GM21786 (cell line): ENCODE measurements around the gene TSSK2.
"Not testable (repeated sequence)": the region's sequence is repeated elsewhere in the genome, so short reads cannot be mapped to it uniquely, and the experiment has no call there.

Source experiments
- ATAC-seq: cut with Tn5 transposase; IDR thresholded peaks from one replicate; pipeline ENCODE4 v1.9.1; 2021; ENCODE audit not compliant: unreplicated experiment

TSSK2 gene

DNA sequence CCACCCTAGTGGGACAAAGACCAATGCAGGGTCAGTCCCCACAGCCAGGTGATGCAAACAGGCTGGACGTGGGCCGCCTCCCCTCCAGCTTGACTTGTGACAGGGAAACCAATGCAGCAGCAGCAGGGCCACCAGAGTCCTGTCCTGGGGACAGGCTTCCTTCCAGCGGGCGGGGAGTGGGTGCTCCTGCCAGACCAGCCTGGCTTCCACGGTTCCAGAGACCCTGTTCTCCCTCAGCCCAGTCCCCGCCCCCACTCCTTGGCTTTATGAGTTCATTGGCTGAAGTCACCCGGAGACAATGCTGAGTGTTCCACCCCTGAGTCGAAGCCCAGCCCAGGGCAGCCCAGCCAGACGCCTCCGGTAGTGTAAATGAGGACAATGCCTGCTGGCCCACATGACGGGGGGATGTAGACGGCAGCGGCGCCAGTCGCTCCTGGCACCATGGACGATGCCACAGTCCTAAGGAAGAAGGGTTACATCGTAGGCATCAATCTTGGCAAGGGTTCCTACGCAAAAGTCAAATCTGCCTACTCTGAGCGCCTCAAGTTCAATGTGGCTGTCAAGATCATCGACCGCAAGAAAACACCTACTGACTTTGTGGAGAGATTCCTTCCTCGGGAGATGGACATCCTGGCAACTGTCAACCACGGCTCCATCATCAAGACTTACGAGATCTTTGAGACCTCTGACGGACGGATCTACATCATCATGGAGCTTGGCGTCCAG is at the start of gene TSSK2:
Gene TSSK2 (plus strand): TSS at position 350 of the 726 bp plus-strand sequence. CDS start 92 bp downstream, at position 442.
- no peak for ATAC-seq

GRCh38 chr22:19081351-19081750 is 49.8 kb upstream of the TSSK2 start:
- no peak for ATAC-seq

GRCh38 chr22:19082101-19082500 is 49.0 kb upstream of the TSSK2 start:
- ATAC-seq: no peak

- no peak for ATAC-seq
Observed at GRCh38 chr22:19082793-19083192, 48.3 kb upstream of the TSSK2 start.

DNA sequence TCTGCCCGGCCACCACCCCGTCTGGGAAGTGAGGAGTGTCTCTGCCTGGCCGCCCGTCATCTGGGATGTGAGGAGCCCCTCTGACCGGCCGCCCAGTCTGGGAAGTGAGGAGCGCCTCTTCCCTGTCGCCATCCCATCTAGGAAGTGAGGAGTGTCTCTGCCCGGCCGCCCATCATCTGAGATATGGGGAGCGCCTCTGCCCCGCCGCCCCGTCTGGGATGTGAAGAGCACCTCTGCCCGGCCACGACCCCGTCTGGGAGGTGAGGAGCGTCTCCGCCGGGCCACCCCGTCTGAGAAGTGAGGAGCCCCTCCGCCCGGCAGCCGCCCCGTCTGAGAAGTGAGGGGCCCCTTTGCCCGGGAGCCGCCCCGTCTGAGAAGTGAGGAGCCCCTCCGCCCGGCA is 47.0 kb upstream of the TSSK2 start:
- not testable (repeated sequence) for ATAC-seq

DNA sequence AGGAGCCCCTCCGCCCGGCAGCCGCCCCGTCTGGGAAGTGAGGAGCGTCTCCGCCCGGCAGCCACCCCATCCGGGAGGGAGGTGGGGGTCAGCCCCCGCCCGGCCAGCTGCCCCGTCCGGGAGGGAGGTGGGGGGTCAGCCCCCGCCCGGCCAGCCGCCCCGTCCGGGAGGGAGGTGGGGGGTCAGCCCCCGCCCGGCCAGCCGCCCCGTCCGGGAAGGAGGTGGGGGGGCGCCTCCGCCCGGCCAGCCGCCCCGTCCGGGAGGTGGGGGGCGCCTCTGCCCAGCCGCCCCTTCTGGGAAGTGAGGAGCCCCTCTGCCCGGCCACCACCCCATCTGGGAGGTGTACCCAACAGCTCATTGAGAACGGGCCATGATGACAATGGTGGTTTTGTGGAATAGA is 46.5 kb upstream of the TSSK2 start:
- ATAC-seq: not testable (repeated sequence)

GRCh38 chr22:19085233-19085718 is 45.8 kb upstream of the TSSK2 start:
- ATAC-seq: no peak

GRCh38 chr22:19086417-19086816 is 44.7 kb upstream of the TSSK2 start:
- no peak for ATAC-seq

- ATAC-seq: no peak
Observed at GRCh38 chr22:19086896-19087295, 44.2 kb upstream of the TSSK2 start.

GRCh38 chr22:19088866-19089595 is 42.1 kb upstream of the TSSK2 start:
- no peak for ATAC-seq

- ATAC-seq: no peak
Observed at GRCh38 chr22:19090183-19090582, 40.9 kb upstream of the TSSK2 start.

DNA sequence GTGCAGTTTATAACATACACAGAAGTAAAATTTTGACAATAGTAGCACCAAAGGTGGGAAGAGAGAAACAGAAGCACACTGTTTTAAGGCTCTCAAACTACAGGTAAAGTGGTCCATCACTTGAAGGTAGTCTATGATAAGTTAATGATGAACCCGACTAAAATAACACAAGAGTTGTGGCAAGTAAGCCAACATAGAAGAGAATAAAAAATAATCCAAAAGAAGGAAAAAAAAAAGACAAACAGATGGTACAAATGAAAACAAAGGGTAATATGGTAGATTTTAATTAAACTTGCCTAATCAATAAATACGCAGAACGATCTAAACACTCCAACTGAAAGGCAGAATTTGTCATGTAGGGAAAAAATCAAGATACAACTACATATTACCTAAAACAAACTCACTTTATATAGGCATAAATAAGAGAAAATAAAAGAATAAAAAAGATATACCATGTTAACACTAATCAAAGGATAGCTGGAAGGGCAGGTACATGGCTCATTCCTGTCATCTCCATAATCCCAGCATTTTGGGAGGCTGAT is 40.5 kb upstream of the TSSK2 start:
- no peak for ATAC-seq

DNA sequence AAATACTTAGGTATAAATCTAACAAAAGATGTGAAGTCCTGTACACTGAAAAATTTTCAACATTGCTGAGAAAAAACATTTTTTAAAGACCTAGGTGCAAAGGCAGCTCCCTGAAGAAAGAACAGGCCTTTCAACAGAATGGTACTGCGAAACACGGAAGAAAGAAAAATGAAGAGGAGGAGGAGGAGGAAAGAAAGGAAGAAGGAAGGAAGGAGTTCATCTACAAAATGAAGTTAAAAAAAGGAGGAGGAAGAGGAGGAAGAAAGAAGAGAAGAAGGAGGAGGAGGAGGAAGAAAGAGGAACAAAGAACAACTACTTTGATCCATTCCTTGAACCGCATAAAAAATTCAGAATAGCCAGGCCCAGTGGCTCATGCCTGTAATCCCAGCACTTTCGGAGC is 38.4 kb upstream of the TSSK2 start:
- no peak for ATAC-seq

- no peak for ATAC-seq
Observed at GRCh38 chr22:19094393-19094997, 36.6 kb upstream of the TSSK2 start.

- no peak for ATAC-seq
Observed at GRCh38 chr22:19096555-19096954, 34.6 kb upstream of the TSSK2 start.

DNA sequence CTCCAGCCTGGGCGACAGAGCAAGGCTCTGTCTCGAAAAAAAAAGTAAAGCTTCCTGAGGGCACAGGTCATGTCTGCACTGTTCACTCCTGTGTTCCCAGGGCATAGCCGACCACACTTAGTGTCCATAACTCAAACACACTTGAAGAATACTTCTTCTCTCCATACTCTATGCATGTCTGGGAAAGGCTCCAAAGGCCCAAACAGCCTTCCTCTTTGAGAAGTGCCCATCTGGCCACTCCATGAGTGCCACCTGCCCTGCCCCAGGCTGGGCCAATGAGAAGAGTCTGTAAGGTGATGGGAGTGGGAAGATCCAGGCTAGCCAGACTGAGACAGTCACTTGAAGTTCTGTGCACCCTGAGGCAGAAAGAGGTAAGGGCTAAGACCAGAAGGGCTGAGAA is 33.6 kb upstream of the TSSK2 start:
- no peak for ATAC-seq

DNA sequence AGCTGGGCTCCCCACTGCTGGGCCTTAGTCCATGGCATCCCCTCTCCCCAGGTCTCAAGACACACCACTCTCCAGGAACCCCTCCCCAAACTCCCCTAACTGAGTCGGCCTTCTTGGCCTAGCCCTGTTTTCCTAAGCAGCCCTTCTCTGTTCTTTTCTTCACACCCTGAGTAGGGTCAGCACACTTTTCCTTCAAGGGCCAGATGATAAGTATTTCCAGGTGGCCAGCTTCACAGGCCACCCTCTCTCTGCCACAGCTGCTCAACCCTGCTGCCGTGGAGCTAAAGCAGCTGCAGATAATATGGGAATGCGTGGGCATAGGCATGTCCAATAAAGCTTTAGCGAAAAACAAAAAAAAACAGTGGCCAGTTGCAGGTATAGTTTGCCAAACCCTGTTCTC is 33.0 kb upstream of the TSSK2 start:
- ATAC-seq: no peak

GRCh38 chr22:19103880-19104821 is 27.0 kb upstream of the TSSK2 start:
- ATAC-seq: no peak

DNA sequence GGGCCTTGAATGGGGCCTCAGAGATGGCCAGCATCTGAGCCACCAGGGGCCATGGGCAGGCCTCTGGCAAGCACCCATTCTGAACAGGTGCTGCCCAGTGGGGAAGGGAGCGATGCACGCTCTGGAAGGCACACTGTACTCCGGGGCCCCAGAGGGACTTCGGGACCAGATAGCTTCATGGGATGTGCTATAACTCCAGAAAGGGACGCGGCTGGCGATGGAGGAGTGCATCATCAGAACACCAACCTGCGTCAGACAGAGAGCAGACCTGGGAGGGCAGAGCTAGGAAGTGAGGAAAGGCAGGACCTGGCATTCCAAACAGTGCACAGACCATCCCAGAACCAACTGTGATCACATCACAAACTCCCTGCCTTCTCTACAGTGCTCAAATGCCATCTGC is 25.7 kb upstream of the TSSK2 start:
- no peak for ATAC-seq
